ENCODE data around the gene MOGAT3.
"Not testable (repeated sequence)": the region's sequence is repeated elsewhere in the genome, so short reads cannot be mapped to it uniquely, and the experiment has no call there.

The MOGAT3 gene

DNA sequence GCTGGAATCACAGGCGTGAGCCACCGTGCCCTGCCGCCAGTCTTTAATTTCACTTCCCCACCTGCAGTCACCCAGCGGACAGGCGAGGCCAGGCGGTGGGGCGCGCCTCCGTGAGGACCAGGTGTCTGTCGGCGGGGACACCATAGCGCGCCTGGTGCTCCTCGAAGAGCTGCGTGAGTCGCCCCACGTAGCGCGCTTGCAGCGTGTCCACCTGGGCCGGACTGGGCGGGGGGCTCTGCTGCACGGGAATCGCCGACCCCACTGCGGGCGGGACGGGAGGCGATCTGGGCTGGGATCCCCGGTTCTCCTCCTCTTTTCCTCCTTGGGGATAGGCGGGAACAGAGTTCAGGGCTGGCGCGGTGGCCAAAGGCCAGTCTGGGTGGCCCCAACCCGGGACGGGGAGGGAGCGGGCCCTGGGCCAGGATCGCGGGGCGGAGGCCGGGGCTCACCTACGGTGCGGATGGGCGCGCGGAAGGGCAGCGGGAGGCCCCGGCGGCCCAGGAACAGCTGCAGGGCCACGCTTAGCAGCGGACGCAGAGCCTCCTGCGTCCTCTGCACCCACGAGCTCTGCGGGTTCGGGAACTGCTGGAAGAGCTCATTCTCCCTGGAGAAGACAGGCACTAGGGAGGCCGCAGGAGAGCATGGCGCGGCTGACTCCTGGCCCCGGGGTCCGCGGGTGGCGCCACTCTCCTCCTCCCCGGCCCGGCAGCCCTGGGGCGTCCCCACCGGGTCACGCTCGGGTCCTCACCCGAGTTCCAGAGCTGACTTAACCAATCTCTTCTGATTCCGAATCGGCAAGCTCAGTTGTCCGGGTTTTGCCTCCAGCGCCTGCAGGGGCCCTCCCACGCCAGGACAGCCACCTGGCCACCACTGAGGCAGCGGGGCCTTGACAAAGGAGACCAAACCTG lies 1.1 kb upstream of the MOGAT3 start:
- no peak for DNase-seq

DNA sequence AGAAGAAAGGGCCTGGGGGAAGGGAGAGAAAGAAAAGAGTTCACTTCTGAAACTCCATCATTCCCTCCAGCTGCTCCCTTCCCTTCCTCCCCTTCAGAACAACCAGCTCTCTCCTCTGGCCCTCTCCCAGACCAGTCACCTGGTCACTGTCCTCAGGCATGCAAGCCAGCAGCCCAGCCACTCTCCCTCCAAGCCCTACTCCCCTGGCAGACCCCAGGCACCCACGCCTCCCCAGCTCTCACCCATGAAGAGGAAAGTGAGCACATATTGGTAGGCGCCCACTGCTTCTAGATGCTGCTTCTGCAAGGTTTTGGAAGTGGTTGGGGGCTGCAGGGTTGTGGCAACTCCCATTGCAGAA lies 353 bp downstream of the MOGAT3 start:
- DNase-seq, result no peak

DNA sequence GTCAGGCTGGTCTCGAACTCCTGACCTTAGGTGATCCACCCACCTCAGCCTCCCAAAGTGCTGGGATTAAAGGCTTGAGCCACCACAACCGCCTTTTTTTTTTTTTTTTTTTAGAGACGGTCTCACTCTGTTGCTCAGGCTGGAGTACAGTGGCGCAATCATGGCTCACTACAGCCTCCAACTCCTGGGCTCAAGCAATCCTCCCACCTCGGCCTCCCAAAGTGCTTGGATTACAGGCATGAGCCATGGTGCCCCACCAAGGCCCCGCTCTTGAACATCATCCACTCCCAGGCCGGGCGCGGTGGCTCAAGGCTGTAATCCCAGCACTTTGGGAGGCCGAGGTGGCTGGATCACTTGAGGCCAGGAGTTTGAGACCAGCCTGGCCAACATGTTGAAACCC lies 1.3 kb downstream of the MOGAT3 start:
- not testable (repeated sequence) for DNase-seq

DNA sequence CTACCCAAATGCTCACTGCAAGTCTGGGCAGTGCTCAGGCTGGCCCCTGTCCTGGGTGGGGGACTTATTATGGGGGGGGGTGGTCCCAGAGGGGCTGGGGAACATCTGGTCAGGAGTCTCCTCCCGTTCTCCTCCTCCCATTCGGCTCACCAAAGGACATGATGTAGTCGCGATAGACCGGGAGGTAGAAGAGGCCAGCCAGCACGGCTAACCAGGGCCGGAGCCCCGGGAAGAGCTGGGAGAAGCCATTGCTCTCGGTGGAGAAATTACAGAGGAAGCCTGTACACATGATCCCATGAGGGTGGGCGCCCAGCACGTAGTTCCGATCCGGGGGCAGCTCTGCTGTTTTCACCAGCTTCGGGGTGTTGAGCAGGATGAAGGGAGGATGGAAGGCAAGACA lies 2.4 kb downstream of the MOGAT3 start:
- DNase-seq, result no peak

DNA sequence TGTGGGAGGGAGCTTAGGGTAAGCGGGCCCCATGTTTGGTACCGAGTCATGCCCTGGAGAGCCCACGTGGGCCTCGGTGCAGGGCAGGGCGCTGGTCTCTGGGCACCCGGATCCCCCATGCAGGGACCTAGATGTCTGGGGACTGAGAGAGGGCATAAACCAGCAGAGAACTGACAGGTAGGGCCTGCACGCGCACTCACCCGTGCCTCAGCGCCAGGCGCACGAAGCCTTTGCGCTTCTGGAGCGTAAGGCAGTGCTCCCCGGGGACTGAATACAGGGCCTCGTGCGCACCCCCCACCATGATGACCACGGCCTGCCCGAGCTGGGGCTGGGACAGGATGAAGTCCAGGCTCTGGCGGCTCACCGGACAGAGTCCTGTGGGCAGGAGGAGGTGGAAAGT lies 2.8 kb downstream of the MOGAT3 start:
- DNase-seq, result no peak

DNA sequence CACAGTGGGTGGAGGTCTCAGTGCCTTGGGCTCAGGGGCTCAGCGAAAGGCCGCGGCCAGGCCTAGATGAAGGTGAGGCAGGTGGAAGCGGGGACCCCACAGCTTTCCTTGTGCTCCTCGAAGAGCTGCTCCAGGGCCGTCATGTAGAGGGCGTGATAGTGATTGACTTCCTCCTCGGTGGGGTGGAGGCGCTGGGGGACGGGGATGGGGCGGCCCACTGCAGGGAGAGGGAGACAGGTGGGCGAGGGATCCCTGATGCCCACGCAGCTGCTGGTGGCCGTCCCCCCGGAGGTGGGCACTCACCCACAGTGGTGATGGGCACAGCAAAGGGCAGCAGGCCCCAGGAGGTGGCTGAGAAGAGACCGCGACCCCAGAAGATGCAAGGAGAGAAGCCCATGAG lies 5.0 kb downstream of the MOGAT3 start:
- no peak for DNase-seq

DNA sequence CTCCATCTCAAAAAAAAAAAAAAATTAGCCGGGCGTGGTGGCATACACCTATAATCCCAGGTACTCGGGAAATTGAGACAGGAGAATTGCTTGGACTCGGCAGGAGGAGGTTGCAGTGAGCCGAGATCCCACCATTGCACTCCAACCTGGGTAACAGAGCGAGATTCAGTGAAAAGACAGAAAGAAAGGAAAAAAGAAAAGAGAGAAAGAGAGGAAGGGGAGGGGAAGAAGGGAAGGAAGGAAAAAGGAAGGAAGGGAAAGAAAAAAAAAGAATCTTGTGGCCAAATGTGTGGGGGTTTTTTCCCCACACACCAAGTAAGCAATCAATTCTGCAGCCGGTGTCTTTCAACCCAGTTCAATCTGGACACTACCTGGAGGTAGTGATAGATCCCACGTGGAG lies 11.7 kb downstream of the MOGAT3 start:
- no peak for DNase-seq

DNA sequence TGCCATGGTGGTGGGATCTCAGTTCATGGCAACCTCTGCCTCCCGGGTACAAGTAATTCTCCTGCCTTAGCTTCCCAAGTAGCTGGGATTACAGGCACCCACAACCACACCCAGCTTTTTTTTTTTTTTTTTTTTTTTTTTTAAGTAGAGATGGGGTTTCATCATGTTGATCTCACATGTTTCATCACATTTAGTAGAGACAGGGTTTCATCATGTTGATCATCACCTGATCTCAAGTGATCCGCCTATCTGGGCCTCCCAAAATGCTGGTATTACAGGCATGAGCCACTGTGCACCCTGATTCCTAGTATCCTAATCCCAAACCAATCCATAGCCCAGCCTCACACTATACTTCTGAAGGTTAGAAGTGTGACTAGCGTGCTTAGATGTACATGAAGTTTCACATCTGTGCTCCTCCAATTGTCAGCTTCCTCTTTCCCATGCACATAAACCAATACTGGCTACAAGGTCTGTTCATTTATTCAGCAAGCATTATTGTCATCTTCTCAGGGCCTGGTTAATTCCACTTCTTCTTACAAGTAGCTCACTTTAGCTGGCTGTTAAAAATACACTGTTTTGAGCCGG lies 13.9 kb downstream of the MOGAT3 start:
- no peak for DNase-seq

DNA sequence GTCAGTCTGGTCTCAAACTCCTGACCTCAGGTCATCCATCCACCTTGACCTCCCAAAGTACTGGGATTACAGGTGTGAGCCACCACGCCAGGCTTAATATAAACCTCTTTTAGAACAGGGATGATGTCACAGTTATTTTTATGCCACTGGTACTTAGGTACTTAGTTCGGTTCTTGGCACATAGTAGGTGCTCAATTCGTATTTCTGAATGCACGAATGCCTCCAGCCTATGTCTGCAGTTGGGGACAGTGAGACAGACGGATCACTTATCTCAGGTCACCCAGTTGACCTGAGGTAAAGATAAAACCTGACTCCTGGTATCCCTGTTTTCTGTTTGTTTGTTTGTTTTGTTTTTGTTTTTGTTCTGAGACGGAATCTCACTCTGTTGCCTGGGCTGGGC lies 14.6 kb downstream of the MOGAT3 start:
- no peak for DNase-seq

DNA sequence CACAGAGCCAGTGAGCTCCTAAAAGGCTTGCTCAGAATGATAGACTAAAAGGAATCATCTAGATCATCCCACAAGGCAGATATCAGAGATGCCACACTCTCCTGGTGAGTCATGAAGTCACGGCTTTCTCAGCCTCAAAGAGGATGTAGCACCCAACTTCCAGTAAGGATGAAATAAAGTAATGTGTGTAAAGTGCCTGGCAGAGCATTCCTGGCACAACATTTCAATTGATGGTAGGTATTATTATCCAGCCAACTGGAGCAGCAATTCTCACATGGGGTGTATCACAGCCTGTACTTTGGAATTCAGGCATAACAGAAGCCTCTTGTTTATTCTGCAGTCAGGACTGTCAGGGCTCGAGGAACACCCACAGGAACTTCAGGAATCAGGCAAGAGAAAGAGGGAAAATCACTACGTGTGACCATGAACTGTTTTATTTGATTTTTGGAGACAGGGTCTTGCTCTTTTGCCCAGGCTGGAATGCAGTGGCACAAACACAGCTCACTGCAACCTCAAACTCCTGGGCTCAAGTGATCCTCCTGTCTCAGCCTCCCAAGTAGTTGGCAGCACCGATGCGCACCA lies 15.5 kb downstream of the MOGAT3 start:
- no peak for DNase-seq

DNA sequence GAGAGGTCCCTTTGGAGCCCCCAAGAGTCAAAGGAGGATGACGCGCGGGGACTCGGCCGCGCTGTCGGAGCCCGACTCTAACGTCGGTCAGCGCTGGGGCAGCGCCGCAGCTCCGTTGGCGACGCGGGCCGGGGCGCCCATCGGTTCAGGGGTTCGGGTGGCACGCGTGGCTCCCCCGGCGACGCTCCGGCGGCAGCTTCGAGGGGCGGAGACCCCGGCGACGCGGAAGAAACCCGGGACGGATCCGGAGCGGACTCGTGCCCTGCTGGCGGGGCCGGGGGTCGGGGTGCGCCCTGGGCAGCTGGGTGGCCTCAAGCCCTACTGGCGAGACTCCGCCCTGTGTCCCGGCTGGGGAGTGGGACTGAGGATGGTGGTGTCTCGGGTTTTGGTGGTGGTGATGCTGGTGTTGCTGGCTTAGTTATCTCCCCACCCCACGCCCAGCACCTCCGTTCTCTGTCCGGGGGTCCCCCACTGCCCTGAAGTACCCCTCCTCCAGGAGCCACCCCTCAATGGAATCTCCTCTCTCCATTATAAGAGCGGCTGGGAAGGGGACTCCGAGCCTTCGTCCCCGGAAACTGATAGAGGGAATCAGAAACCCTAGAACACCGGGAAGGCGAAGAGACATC lies 20.6 kb downstream of the MOGAT3 start, which contains the start of gene NAT16:
TSS of gene NAT16 (minus strand) at position 164 of the 626 bp plus-strand sequence. CDS start 5,486 bp downstream, outside the sequence.
- no peak for DNase-seq

DNA sequence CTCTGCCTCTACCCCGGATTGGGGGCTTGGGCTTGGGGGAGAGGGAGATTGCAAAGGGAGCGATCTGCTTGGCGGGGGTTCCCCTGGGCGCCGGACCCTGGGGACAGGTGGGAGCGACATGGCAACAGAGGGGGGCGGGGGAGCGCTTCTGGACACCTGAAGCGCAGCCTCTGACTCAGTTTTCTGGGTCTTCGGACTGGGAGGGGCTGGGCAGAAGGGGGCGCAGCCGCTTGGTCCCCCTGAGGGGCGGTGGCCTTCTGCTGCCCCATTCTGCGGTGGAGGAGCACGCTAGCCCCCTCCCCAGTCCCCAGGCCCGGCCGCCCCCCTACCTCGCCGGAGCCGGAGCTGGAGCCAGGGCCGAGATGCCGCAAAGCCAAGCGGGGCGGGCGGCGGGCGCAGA lies 21.1 kb downstream of the MOGAT3 start:
- DNase-seq, result no peak

DNA sequence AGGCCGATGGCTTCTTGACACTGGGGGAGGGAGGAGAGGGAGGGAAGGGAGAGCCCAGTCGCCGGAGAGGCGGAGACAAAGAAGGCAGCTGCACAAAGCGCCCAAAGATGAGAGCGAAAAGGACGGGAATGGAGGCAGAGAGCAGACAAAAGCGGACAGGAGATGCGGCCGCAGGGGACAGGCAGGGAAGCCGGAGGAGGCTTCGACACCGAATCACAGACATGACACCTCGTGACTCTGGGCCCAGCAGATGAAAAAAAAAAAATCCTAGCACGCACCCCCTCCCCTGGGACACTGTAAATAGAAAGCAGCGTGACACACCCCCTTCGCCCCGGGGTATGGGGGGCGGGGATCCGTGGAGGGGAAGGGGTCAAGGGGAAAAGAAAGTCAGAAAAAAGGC lies 21.7 kb downstream of the MOGAT3 start:
- no peak for DNase-seq

DNA sequence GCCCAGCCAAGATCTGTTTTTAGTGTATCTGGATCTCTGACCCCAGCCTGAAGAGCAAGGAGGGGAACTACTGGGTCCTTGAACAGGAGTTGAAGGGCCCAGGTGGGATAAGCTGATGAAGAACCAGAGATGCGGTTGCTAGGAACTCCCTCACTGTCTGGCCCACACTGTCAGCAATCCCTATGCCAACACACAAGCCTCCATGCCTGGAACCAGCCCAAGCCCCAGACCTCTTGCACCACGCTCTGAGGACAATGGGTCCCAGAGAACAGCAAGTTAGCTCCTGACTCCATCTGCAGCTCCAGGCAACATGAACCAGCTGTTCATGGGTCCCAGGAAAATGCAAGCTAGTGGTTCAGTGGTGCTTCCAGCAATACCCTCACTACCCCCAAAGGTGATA lies 23.2 kb downstream of the MOGAT3 start:
- no peak for DNase-seq

DNA sequence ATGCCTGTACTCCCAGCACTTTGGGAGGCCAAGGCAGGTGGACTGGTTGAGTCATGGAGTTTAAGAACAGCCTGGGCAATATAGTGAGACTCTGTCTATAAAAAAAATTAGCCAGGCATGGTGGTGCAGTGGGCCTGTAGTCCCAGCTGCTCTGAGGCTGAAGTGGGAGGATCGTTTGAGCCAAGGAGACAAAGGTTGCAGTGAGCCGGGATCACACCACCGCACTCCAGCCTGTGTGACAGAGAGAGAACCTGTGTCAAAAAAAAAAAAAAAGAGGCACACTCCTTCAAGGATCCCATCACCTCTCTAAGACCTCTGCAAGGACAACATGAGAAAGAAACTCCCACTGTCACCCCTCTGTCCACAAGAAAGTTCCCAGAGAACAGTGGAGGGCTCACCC lies 25.2 kb downstream of the MOGAT3 start:
- DNase-seq, result no peak

DNA sequence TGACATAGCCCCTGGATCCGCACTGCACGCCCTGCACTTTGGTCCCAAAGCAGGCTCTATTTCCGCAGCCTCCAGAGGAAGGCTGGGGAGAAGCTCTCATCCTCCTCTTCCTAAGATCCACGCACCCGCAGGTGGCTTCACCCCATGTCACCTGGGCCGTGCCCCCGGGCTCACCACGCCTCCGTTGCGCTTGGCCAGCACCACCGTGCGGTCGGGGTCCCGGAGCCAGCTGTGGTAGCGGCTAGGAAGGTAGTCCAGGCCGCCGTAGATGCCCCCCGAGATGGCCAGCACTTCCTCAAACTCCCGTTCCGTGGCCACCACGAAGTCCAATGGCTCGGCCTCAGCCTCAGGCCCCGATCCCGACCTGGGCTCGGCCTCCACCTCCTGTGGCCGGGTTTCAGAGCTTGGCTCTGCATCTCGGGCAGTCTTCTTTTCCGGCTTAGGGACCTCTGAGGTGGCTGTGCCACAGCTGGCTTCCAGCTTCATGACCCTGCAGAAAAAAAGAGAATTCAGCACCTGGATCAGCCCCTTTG lies 26.4 kb downstream of the MOGAT3 start:
- DNase-seq, result no peak

DNA sequence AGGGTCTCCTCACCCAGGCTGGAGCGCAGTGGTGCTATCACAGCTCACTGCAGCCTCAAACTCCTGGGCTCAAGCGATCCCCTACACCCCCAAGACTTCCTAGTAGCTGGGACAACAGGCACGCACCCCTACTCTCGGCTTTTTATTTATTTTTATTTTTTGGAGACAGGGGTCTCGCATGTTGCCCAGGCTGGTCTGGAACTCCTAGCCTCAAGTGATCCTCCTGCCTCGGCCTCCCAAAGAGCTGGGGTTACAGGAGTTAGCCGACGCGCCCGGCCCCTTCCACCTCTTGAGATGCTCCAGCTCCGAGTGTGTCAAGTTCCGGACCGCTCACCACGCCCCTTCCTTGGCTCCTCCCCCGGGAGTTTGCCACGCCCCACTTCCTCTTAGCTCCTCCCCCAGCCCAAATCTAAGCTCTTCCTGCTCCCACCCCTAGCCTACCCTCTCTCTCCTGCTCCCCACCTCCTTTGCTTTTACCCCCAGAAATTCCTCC lies 27.0 kb downstream of the MOGAT3 start:
- no peak for DNase-seq

DNA sequence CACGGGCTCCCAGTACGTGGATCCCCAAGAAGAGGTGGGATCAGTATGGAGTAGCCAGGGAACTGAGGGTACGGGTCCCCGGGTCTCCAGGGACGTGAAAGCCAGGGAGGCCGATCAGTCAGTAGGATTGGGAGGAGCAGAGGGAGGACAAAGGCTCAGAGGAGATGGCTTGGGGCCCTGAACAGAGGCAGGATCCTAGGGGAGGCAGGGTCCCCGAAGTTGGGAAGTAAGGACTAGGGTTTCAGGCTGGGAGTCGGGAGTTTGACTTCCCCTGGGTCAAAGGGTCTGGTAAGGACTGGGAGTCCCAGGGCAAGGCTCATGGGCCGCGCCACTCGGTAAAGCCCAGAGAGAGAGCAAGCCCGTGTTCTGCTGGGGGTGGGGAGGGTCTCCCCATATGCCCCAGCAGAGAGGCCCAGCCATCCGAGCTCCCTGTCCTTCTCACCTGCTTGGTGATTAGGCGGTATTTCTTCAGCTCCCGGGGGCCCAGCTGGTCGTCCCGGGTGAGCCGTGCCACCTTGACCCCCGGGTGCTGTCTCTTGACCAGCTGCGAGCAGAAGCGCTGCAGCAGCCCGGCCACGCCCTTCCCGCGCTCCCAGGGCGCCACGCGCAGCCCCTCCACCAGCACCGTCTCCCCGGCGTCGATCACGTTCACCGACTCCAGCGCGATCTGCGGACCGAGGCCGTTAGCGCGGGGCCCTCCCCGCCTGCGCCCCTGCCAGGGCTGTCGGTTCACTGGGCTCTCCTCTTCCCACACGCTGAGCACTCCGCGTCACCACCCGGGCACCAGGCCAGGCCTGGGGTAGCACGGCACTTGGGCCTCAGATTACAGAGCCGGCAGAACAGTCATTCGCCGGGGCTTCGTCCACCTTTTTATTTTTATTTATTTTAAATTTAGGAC lies 27.7 kb downstream of the MOGAT3 start:
- no peak for DNase-seq

DNA sequence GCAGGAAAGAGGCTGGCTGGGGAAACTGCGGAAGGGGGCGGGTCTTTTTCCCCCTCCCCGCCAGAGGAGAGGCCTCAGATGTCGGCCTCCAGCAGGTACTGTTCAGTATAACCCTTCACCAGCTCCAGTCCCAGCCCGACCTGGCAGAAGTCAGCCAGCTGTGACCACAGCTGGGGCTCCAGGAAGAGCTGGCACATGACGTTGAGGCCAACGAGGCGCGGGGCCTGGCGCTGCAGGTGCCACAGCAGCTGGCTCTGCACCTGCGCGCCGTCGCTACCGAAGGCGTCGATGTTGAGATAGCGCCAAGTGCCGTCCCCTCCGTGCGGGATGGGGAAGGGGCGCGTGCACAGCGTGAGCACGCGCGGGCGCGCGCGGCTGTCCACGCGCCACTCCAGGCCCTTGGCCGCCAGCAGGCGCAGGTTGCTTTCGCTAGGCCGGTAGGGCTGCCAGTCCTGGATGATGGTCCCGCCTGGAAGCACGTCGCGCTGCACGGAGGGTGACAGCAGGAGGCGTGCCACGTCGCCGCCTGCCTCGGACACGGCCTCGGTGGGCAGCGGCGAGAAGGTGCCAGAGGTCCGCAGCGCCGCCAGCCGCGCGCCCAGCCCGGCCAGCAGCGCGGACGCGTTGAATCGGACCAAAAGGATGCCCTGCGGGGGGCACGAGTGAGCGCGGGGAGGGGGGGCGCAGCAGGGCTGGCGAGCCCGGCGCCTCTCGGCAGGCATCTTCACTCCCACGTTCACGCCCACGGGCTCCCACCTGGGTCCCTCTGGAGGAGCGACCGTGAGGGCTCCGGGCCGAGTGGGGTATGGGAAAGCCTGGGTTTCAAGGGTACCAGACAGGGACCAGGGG lies 28.6 kb downstream of the MOGAT3 start:
- no peak for DNase-seq

DNA sequence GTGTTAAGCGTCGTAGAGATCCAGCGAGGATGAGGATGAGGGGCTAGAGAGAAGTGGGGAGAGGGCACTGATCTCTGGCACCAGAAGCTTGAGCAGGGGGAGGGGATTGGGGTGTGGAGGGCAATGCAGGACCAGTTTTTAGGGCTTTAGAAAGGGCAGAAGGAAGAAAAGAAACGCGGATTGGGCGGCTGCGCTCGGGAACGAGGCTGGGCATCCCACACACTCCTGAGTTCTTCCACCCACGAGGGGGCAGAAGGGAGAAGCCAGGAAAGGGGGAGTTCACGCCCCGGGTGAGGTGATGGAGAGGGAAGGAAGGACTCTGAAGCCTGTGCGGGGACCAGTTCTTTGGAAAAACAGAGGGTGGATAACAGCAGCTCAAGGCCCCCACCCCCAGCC lies 29.4 kb downstream of the MOGAT3 start:
- no peak for DNase-seq
